ENCODE measurements around the gene NR1D1.

DNA sequence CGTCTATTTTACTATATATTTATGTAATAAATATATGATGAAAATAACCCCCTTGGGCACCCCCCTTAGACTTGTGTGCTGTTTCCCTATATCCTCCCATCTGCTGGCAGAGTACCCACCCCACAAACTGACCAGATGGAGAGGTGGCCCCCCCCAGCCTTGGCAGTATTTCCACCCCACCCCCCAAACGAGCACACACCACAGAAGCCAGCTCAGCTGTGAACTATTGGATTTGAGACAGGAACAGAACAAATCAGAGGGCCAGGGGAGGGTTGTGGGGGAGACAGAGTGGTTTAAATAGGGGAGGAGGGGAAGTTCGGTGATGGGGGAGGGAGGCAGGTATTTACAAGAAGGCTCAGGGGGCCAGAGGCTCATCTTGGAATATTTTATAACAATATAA lies 7.8 kb downstream of the NR1D1 start:
- TF ChIP-seq ZNF830 (tag by site-specific recombination; IDR thresholded peaks at IDR 0.05; ENCODE audit: low read depth): no peak
- TF ChIP-seq, protein P1, sequence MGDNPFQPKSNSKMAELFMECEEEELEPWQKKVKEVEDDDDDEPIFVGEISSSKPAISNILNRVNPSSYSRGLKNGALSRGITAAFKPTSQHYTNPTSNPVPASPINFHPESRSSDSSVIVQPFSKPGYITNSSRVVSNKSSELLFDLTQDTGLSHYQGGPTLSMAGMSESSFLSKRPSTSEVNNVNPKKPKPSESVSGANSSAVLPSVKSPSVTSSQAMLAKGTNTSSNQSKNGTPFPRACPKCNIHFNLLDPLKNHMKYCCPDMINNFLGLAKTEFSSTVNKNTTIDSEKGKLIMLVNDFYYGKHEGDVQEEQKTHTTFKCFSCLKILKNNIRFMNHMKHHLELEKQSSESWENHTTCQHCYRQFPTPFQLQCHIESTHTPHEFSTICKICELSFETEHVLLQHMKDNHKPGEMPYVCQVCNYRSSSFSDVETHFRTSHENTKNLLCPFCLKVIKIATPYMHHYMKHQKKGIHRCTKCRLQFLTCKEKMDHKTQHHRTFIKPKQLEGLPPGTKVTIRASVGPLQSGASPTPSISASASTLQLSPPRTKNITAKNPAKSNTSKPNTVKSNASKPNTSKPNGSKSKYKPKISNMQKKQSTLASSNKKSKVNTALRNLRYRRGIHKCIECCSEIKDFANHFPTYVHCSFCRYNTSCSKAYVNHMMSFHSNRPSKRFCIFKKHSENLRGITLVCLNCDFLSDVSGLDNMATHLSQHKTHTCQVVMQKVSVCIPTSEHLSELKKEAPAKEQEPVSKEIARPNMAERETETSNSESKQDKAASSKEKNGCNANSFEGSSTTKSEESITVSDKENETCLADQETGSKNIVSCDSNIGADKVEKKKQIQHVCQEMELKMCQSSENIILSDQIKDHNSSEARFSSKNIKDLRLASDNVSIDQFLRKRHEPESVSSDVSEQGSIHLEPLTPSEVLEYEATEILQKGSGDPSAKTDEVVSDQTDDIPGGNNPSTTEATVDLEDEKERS (tag by site-specific recombination; IDR thresholded peaks at IDR 0.05): no peak
- TF ChIP-seq, protein P2, sequence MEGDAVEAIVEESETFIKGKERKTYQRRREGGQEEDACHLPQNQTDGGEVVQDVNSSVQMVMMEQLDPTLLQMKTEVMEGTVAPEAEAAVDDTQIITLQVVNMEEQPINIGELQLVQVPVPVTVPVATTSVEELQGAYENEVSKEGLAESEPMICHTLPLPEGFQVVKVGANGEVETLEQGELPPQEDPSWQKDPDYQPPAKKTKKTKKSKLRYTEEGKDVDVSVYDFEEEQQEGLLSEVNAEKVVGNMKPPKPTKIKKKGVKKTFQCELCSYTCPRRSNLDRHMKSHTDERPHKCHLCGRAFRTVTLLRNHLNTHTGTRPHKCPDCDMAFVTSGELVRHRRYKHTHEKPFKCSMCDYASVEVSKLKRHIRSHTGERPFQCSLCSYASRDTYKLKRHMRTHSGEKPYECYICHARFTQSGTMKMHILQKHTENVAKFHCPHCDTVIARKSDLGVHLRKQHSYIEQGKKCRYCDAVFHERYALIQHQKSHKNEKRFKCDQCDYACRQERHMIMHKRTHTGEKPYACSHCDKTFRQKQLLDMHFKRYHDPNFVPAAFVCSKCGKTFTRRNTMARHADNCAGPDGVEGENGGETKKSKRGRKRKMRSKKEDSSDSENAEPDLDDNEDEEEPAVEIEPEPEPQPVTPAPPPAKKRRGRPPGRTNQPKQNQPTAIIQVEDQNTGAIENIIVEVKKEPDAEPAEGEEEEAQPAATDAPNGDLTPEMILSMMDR (tag by site-specific recombination; IDR thresholded peaks at IDR 0.05): no peak
- no peak for TF ChIP-seq ZNF791 (tag by site-specific recombination; IDR thresholded peaks at IDR 0.05)

All from HEK293 (cell line).